ENCODE results near the gene DNAJC10.

Gene DNAJC10

DNA sequence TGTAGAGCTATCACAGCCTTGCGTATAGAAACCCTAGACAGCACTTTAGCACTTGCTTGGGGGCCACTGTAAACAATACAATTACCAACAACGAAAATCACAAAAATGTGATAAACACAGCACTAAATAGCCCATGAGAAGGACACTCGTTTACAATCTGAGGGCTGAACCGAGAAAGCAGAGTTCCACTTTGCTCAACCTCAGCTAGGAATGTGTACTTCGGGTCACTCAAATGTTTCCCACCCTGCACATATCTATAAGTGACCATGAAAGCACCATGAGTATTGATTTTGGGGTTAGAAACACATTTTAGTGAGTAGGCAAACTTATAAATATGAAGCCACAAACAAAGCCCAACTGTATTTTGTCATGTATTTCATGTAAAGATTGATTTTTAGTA is 88.1 kb downstream of the DNAJC10 start:
- DNase-seq, result no peak

DNA sequence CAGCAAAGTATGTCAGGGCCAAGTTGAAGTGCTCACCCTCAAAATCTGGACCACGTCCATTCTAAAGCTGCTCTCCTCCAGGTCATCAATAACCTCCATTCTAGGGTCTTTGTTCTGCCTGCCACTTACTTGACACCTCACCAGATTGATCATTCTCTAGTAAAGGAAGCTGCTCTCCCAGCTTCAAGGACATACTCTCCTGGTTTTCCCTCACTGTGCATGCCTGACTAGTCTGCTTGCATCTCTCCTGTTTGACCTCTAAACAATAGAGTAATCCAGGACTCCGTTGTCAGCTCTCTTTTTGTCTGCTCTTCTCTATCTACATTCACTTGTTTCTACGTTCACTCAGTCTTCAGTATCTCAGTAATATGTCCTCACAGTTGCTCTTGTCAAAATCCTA is 91.3 kb downstream of the DNAJC10 start:
- DNase-seq, result no peak

DNA sequence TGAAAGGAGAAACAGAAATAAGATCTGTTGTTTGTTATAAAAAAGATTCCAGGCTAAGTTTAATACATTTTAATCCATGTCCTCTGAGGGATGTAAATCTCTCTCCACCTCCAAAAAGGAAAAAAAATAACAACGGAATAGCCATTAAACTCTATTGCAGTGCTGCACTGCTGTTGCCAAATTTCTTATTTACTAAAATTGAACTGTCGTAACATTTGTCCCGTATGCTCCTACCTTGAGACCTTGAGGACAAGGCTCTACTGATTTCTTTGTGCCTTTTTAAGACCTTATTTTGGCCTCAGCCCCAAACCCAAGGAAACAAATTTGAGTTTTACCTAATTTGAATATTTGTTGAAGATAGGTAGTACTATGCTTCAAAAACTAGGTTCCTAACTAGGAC is 94.0 kb downstream of the DNAJC10 start:
- no peak for DNase-seq

DNA sequence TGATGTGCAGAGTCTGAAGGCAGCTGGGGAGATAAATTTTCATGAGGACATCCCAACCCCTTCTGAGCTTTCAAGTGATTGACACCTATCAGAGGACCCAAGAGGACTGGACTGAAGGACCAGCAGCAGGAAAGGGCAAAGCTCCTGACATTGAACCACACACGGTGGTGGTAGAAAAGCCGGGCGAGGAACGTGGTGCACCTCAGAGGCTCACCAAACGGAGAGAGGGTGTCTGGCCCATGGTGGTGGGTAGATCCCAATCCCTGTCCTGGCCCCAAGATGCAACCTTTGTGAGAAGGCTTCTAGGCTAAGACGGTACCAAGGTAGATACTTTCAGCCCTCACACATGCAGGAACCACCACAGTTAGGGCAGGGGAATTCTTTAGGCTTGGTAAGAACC is 98.3 kb downstream of the DNAJC10 start:
- no peak for DNase-seq

DNA sequence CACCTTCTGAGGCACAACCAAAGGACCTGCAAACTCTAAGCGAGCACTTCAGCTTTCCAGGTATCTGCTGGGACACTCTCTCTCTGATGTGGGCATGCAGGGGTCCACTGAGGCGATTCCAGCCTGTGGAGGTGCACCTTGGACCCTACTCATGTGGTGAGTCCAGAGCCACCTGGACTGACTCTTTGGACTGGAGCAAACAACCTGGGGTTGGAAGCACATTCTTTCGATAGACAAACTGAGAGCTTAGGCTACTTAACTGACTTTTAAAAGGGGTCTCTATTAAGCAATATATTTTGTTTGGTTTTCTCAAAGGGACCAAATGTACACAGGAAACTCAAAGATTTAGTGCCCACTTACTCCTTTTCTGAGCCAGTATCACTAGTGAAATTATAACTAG is 98.7 kb downstream of the DNAJC10 start:
- DNase-seq, result no peak

DNA sequence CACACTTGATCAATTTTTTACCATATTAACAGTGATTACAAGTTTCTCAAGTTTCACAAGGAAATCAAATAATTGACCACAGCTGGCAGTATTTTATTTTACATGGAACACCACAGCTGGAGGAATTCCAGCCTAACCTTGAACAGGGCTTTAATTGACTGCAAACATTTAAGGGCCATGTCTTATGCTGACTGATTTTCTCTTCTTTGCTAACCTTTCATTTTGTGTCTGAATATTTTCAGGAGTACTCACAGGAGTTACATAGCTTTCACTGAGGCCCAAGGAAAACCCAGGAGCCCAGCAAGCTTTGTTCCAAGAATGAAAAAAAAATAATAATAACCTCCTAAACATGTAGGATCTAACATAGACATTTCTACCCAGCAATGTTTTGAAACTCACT is 100.8 kb downstream of the DNAJC10 start:
- DNase-seq, result no peak

DNA sequence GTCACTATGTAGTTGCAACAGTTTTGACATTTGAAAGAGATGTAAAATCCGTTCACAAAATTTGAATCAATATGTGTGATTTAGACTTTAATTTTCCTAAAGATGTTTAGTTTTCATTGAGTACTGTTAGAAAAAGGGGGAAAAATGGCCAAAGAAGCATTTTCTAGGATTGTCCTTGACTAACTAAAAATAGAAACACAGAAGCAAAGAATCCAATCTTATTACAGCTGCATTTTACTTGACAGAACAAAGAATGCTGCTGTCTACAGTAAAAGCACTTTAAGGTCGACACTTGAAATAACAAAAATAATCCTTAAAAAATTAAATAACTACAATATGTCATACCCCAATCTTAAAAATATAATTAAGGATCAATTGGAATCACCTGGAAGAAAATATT is 101.5 kb downstream of the DNAJC10 start:
- no peak for DNase-seq

DNA sequence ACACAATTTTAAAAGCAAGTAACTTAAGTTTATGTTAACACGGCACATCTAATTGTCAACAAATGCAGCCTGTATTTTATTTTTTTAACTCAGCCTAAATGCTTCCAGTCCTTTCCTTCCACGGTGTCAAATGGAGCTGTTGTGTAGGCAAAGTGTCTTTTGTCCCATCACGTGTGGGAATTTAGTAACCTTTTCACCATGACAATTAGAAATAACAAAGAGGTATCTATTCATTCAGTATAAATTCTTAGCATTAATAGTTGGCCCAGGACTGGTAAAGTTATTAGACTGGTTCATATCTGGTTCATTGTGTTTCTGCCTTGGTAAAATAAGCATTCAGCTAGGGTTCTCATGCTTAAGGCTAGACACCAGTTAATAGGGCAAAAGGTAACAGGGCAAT is 102.4 kb downstream of the DNAJC10 start:
- no peak for DNase-seq

DNA sequence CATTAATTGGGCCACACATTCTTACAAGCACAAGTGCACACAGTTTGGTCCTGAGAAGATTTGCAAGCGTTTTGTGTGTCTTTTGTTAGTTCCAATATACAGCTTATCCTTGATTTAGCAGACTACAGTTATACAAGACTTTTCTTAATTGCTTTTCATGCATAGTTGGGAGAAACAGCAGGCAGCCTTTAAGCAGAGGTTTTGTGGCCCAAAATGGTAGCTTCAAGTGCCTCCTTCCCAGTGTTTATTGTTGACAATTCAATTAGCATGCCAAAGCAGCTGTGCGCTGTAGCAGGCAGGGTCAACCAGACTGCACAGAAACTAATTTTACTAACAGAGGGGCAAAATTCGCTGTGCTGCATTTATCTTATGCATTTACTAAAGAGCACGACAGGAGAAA is 102.9 kb downstream of the DNAJC10 start:
- DNase-seq, result no peak

DNA sequence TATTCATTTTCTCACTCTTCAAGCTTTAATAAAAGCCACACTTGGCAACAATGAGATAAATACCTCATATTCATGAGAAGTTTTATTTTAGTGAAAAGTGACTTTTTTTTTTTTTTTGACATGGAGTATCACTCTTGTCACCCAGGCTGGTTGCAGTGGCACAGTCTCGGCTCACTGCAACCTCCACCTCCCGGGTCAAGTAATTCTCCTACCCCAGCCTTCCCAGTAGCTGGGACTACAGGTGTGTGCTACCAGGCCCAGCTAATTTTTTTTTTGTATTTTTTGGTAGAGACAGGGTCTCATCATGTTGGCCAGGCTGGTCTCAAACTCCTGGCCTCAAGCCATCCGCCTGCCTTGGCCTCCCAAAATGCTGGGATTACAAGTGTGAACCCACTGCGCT is 103.4 kb downstream of the DNAJC10 start:
- DNase-seq, result no peak

DNA sequence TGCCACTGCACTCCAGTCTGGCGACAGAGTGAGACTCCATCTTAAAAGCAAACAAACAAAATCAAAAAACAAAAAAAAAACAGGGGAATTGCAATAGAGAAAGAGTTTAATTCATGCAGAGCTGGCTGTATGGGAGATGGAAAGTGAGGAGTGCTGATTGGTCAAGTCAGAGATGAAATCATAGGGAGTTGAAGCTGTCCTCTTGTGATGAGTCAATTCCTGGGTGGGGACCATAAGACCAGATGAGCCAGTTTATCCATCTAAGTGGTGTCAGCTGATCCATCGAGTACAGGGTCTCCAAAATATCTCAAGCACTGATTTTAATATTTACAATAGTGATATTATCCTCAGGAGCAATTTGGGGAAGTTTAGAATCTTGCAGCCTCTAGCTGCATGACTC is 105.1 kb downstream of the DNAJC10 start:
- DNase-seq, result no peak

DNA sequence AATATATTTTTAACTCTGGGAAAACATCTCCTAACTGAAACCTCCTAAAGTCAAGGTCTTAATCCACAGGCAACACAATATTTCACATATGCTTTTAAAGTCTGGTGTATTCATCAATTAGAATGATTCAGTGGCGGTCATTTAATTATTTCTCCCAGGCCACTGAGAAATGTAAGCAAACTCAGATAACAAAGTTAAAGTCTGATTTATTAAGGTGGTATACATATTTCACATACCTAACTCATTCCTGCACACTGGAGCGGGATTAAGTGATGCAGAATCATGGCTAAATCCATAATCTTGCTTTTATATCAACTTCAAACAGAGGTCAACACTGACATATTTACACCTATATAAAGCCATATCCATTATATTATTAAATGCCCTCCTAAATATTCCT is 106.7 kb downstream of the DNAJC10 start:
- DNase-seq, result no peak

DNA sequence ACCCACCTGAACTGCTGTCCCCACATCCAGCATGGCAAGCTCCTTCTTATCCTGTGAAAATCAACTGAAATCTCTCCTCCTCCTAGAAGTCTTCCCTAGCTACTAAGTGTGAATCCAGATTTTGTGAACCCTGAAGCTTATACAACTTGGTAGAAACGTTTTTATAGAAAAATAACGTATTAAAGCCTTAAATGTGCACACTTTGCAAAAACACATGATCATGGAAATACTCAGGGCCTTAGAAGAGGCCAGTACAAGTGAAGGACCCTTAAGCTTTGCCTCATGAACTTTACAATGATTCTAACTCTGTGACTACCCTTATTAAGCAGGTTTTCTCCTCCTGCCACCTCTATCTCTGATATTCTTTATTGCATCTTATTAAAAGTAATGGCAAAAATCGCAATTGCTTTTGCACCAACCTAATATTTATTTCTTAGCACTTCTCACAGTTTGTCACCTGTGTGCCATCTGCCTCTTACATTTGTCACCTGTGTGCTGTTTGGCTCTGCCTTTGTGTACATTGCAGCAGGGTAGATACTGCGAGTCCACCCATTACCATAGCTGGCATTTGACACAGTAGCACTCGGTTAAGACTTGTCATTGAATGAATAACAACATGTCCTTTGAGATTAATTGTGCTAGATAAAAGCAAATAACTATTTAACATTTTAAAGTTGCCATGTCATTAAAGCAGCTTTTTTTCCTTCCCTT is 108.2 kb downstream of the DNAJC10 start:
- no peak for DNase-seq

DNA sequence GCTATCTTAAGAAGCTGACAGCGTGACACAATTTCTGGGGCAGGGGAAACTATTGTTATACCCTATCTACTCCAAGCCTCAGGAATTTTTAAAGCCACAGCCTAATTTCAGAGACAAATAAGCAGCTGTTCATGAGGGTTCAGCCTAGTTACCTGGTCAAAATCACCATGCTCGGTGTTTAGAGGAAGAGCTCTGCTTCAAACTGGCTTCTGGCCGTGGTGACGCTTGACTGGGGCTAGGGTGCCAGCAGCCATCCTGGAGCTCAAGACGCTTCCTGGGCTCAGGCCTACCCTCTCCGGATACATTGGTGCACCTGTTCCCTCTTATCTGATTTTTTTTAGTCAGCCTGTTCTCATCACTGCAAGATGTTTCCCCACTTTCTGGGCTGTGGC is 108.7 kb downstream of the DNAJC10 start:
- no peak for DNase-seq

DNA sequence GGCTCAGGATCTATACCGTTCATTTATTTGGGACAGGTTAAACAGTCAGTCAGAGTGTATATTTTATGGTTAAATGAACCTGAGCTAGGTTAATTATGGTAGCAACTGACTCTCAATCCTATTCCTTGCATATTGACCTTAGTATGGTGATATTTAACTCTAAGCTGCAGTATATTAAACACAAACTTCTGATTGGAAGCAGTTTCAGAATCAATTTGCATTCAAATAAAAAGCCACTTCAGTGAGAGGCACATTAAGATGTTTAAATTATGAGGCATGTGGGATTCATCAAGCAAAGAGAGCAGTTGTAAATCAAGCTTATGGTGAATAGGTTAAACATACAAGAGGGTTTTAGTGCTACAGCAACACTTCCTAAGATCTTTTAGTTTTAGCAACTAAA is 110.0 kb downstream of the DNAJC10 start:
- DNase-seq, result no peak

DNA sequence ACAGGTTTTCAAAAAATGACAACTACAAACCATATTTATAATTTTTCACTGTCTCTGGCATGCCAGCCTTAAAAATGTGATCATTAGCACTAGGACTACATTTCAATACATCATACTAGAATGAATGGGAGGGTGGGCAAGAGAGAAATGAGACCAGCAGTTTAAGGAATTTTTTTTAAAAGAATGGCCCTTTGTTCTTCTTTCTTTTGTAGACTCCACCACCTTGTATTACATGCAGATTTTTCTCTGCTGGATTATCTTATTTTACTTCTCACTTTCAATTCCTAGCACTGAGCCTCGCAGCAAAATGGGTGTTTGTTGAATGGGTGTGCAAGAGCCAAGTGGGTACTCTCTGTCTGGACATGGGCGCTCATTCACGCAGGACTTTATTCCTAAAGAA is 110.4 kb downstream of the DNAJC10 start:
- DNase-seq, result no peak

DNA sequence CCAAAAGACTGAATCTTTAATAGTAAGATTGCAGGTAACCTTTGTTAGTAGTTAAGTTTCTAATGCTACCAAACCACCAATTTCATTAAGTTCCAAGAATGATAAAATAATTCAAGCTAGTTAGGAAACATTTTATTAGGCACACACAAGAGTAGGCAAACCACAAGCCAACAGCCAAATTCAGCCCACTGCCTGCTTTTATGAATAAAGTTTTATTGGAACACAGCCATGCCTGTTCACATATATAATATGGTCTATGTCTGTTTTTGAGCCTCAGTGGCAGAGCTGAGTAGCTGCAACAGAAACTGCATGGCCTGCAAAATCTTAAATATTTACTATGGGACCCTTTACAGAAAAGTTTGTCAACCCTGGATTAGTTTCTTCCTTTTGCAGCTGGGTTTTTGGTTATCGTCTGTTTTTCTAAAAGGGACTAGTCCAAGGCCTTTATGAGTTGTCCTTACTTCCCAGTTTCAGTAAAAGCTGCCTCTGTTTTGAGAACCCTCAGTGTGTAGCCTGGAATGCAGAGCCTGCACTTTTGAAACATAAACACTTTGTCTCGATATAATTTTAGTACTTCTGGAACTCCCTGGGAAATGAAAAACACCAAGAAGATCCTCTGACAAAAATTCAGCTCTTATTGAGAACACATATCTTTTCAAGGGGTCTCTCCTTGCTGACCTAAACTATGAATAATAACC is 111.3 kb downstream of the DNAJC10 start:
- no peak for DNase-seq

DNA sequence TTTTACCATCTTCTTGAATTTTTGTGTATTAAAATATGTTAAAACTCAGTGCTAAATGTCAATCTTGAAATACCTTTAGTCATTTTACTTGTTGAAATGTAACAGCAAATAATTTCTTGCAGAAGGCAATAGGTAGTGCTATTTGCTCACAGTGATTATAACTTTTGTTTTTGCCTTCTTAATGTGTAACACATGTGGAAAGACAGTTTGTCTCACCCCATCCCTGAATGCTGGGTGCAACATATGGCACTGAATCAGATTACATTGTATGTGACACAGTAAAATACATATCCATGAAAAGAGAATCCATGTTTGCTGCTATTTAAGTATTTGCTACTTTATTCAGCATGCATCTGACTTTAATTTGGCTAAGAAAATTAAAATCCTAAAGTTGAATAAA is 115.0 kb downstream of the DNAJC10 start:
- no peak for DNase-seq

DNA sequence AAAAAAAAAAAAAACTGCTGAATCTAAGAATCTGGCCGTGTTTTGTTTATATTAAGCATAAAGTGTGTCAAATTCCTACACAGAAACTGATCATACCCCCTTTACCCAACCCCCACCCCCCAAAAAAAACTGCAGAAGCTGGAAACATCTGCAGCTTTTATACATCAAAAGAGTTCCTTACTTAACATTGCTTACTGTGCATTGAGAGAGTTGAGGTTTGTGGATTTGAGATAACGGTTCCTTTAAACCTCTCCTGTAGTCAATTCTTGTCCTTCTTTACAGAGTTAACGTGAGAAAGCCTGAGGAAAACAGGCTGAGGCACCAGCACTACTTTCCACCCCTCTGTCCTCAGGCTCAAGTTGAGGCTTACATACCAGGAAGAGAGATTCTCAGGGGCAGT is 115.9 kb downstream of the DNAJC10 start:
- no peak for DNase-seq

DNA sequence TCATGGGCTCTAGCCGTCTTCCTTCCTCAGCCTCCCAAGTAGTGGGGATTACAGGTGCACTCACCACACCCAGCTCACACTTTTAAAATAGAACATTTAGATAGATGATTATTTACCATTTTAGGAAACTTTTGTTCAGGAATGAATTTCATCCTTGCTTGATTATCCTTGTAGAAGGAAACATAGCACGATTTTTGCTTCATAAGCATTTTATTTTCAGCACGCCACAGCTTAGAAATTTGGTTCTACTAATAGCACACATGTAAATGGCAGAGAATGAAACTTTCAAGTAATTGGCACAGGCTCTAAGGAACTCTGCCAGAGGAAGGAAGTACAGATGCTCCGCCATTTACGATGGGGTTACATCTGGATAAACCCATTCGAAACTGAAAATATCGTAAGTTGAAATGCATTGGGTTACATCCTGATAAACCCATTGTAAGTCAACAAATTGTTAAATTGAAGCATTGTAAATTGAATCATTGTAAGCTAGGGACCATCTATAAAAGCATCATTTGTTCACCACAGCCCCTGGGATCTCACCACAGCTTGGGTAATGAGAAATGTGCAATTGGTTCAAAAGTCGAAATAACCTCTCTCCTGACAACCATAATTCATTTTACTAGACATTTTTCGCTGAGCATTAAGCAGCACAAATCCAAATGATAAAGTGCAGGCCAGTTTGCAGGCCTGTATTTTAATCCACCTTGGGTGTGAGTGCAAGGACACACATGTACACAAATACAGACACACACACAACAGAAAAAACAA is 117.2 kb downstream of the DNAJC10 start:
- no peak for DNase-seq

DNA sequence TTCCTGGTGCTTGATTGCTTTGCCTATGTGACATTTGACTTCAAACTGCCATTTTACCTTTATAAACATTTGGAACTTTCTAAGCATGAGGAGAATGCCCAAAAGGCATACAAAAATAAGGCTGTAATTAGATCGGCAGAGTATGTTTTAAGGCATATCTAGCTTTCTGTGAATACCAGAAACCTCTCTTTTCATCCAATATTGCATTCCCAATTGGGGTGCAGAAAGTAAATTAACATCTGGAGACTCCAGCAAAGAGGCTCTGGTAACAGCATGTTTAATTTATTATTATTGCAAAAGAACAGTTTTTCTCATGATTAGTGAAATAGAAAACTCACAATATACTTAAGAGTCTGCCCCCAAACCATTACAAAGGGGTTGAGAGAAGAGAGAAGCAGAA is 118.2 kb downstream of the DNAJC10 start:
- DNase-seq, result no peak

DNA sequence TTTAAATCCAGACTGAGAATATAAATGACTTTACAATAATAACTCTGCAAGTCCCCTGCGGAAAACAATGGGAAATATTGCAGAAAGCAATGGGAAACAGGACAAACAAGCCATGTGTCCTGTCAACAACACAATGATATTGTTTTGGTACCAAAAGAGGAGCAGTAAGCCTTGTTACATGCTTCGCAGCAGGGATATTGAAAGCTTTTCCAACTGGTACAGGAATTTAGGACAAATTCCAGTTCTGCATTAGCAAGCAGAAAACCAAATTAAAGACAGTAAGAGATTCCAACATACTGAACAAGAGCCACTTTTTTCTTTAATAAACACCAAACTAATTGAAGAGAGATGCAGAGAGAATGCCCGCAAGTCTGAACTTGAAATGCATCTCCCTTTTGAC is 120.4 kb downstream of the DNAJC10 start:
- DNase-seq, result no peak

Measured in stimulated activated CD4-positive, alpha-beta T cell treated with anti-CD3 and anti-CD28 coated beads, Interleukin-4, amount 100 ng/mL, for 24 hours (primary cell).